HepG2 (cell line): Measurements from ENCODE around the gene CCDC38.

Experiments
- KAT7 ChIP-seq: IDR thresholded peaks from 2 replicates; pipeline ENCODE4 v1.6.1; 2018; ENCODE audit warnings: borderline replicate concordance, missing compliant biosample characterization
- POLR2A ChIP-seq, 2 experiments: IDR thresholded peaks; 2 replicates each; pipeline ENCODE4 v1.6.1; 2011; ENCODE audit warnings: low read depth in 2 of 2, low read length in 2 of 2, mild to moderate bottlenecking in 1 of 2, moderate library complexity in 1 of 2; ENCODE audit not compliant: insufficient read depth in 1 of 2
- SMC3 ChIP-seq: IDR thresholded peaks from 2 replicates; pipeline ENCODE4 v1.6.1; 2011; ENCODE audit warnings: low read length, improper control_type of control experiment
- YY1 ChIP-seq: IDR thresholded peaks from 2 replicates; pipeline ENCODE4 v1.6.1; 2011; ENCODE audit warnings: low read length, low read depth, moderate library complexity, mild to moderate bottlenecking; ENCODE audit not compliant: insufficient read depth, insufficient replicate concordance

DNA sequence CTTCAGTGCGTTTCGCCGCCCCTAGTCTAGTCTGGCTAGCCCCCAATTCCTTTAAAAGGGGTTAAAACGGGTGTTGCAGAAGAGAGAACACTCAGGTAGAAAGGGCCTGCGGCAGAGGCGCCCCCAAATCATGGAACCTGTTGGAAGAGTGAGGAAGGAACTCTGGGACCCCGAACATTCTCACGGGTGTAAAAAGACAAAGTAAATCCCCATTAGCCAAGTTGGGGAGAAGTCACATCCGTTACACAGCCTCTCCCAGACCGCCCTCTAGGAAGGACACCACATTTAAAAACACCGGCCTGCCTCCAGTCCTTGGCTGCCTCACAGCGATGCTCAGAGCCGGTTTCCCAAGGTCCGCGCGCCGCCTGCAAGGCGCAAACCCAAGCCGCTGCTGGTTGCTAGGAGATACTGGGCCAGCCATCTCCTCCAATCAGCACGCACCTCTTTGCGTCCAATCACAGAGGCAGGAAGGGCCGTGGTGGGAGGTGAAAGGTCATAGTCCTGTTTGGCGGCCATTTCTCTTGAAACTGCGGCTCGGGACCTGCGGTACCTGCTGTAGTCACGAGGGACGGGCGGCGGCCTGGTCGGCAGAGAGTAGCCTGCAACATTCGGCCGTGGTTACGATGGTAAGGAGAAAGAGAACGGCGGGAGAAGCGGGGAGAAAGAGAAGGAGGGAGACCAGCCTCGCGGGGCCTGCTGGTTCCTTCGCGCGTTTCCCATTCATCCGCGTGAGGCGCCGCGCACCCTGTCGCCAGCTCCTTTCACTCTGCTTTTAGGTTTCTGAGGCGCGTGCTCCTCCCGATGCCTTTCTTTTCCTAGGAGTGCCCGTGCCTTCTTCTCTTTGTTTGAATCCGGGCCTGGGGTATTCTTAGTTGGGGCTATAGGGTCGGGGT lies 83.7 kb downstream of the CCDC38 start, which contains the start of gene SNRPF:
- TF ChIP-seq YY1 (peak; percentile 98), POLR2A (IDR thresholded peaks at IDR 0.05; ENCODE audit: insufficient read depth in 1 of 2, low read depth in 2 of 2, low read length in 2 of 2) (peak; percentile 76 to 83; a peak in 3 of 4 replicates), SMC3 (no peak), KAT7 (CRISPR knock-in tag) (no peak)
